Colonic mucosa (tissue), 4 donors: ENCODE data around the gene PRIMA1. TPM values are rescaled to one million over a fixed set of nuclear protein-coding genes. Genes with fewer than 3 reads are reported as not detected.

ENCODE experiments used
- DNase-seq: peaks from one replicate; pipeline ENCODE4 v3.0.0-alpha.2; 2020
- H3K27ac ChIP-seq: fragments of 200-600 bp; one replicate; pipeline ENCODE4 v1.8.0; 2021
- H3K27me3 ChIP-seq: fragments of 200-600 bp; one replicate; pipeline ENCODE4 v1.8.0; 2021
- H3K36me3 ChIP-seq: fragments of 200-600 bp; one replicate; pipeline ENCODE4 v1.8.0; 2021
- H3K4me1 ChIP-seq: fragments of 200-600 bp; one replicate; pipeline ENCODE4 v1.8.0; 2021; ENCODE audit warnings: mild to moderate bottlenecking
- H3K4me3 ChIP-seq: fragments of 200-600 bp; one replicate; pipeline ENCODE4 v1.8.0; 2021
- H3K9ac ChIP-seq, 2 donors: one replicate each; pipeline ENCODE4 v1.7.0; 2013; ENCODE audit warnings: control low read depth in 2 of 2, low read depth in 2 of 2, low read length in 2 of 2
- H3K9me3 ChIP-seq: fragments of 200-600 bp; one replicate; pipeline ENCODE4 v1.8.0; 2021
- CTCF ChIP-seq: fragments of 200-600 bp; IDR thresholded peaks from one replicate; pipeline ENCODE4 v1.8.0; 2022; ENCODE audit warnings: antibody characterized with exemption, mild to moderate bottlenecking
- intact Hi-C: fragments of 100-400 bp; cut with DNase I; formaldehyde crosslinking; loops from one replicate; pipeline ENCODE4 v1.14.1; 2022
- total RNA-seq, 2 donors: library from RNA; stranded (reverse); fragmentation: NEBNext Ultra II Directional in 1 of 2; extraction: Animal tissue kit (Norgen Biotek cat#: 25700) in 1 of 2; gene quantifications; one replicate each; pipeline ENCODE4 v1.2.1, GENCODE V29; 2021
- donor health status: healthy.
- donor health status: DM: no; HTN: no; CAD: no.
- donor health status: DM: no; HTN: no; CAD: no.

The PRIMA1 gene
- total RNA-seq, 2 donors from 2014 or later: 1.2 to 4.4 TPM

- Histone ChIP-seq H3K9me3 (no peaks in the 10 kb centered on the region), H3K27ac (no peak overlapping the region), H3K9ac (no peak overlapping the region), H3K36me3 (no peaks in the 10 kb centered on the region), H3K27me3 (no peaks in the 10 kb centered on the region), H3K4me1 (no peaks in the 10 kb centered on the region), H3K4me3 (no peak overlapping the region)
- TF ChIP-seq CTCF: no peak
- intact Hi-C loops: no loop called here
- no peak for DNase-seq
Observed at GRCh38 chr14:93753647-93754046, 34.6 kb downstream of the PRIMA1 start.

GRCh38 chr14:93752980-93753561 is 35.2 kb downstream of the PRIMA1 start:
- H3K4me3 ChIP-seq: no peak overlapping the region
- H3K36me3 ChIP-seq: no peaks in the 10 kb centered on the region
- intact Hi-C loops: no loop called here
- H3K27me3 ChIP-seq: no peaks in the 10 kb centered on the region
- H3K9me3 ChIP-seq: no peaks in the 10 kb centered on the region
- H3K9ac ChIP-seq: no peak overlapping the region
- H3K27ac ChIP-seq: no peak overlapping the region
- no peak for DNase-seq
- TF ChIP-seq CTCF: no peak
- no peaks in the 10 kb centered on the region for H3K4me1 ChIP-seq

- Histone ChIP-seq H3K27ac (no peak overlapping the region), H3K27me3 (no peaks in the 10 kb centered on the region), H3K4me1 (no peaks in the 10 kb centered on the region), H3K9ac (no peak overlapping the region), H3K9me3 (no peaks in the 10 kb centered on the region), H3K36me3 (no peaks in the 10 kb centered on the region), H3K4me3 (no peak overlapping the region)
- no peak for DNase-seq
- TF ChIP-seq CTCF: no peak
- intact Hi-C loops: no loop called here
Observed at GRCh38 chr14:93751946-93752655, 36.2 kb downstream of the PRIMA1 start.

GRCh38 chr14:93749076-93749420 is 39.2 kb downstream of the PRIMA1 start:
- DNase-seq: no peak

More at GRCh38 chr14:93749076-93749420, 39.2 kb downstream of the PRIMA1 start:
- Histone ChIP-seq H3K27ac (no peak overlapping the region), H3K4me3 (no peak overlapping the region), H3K4me1 (no peaks in the 10 kb centered on the region), H3K9me3 (no peaks in the 10 kb centered on the region), H3K36me3 (no peaks in the 10 kb centered on the region), H3K27me3 (no peaks in the 10 kb centered on the region), H3K9ac (no peak overlapping the region)
- intact Hi-C loops: no loop called here
- TF ChIP-seq CTCF: no peak
